Activated CD8-positive, alpha-beta T cell treated with anti-CD3 and anti-CD28 coated beads for 36 hours (primary cell): ENCODE measurements around the gene OR2V2. TPM values are rescaled to one million over a fixed set of nuclear protein-coding genes. Genes with fewer than 3 reads are reported as not detected.
"Not testable (repeated sequence)": the region's sequence is repeated elsewhere in the genome, so short reads cannot be mapped to it uniquely, and the experiment has no call there.

Experiments
- ATAC-seq: fragments of 200-7000 bp; cut with Tn5 transposase; one replicate; pipeline ENCODE4 v1.10.0; 2021; ENCODE audit warnings: mild to moderate bottlenecking, moderate library complexity
- CTCF ChIA-PET: fragments of 350-600 bp; sonication (Branson Sonifier 250); formaldehyde crosslinking; loops from one replicate; lab custom pipeline; 2021; ENCODE audit warnings: antibody characterized with exemption; lab: Charles Lee
- POLR2A ChIA-PET: fragments of 350-600 bp; sonication (Branson Sonifier 250); formaldehyde crosslinking; loops from one replicate; lab custom pipeline; 2021; ENCODE audit warnings: antibody characterized with exemption; lab: Charles Lee
- DNase-seq: peaks from one replicate; pipeline ENCODE4 v3.0.0-alpha.2; 2020
- H3K27ac Mint-ChIP-seq: one replicate; pipeline ENCODE4 v1.8.0; 2021; ENCODE audit warnings: mild to moderate bottlenecking, mixed read lengths
- H3K27me3 Mint-ChIP-seq: one replicate; pipeline ENCODE4 v1.8.0; 2021; ENCODE audit warnings: mixed read lengths
- H3K36me3 Mint-ChIP-seq: one replicate; pipeline ENCODE4 v1.8.0; 2021; ENCODE audit warnings: low read depth, mixed read lengths
- H3K4me1 Mint-ChIP-seq: one replicate; pipeline ENCODE4 v1.8.0; 2021; ENCODE audit warnings: low read depth, mixed read lengths
- H3K4me3 Mint-ChIP-seq: one replicate; pipeline ENCODE4 v1.8.0; 2021; ENCODE audit warnings: mild to moderate bottlenecking, moderate library complexity, mixed read lengths
- H3K9me3 Mint-ChIP-seq: one replicate; pipeline ENCODE4 v1.8.0; 2021; ENCODE audit warnings: mixed read lengths
- CTCF ChIP-seq: fragments of 200-600 bp; IDR thresholded peaks from one replicate; pipeline ENCODE4 v1.8.0; 2022; ENCODE audit warnings: antibody characterized with exemption, mild to moderate bottlenecking
- intact Hi-C: fragments of 100-400 bp; cut with micrococcal nuclease; formaldehyde crosslinking; loops from one replicate; pipeline ENCODE4 v1.10.0; 2022
- total RNA-seq, 2 experiments: library from RNA; stranded (reverse); gene quantifications; one replicate each; pipeline ENCODE4 v1.2.3, GENCODE V29; 2021

Gene OR2V2
- total RNA-seq, 2 experiments from 2014 or later: not detected

- ChIA-PET POLR2A (no interaction called here), CTCF (no interaction called here)
- Mint-ChIP-seq H3K4me3 (no peak overlapping the region), H3K27ac (no peak overlapping the region), H3K27me3 (peaks cover 57% of the 10 kb centered on the region), H3K9me3 (no peaks in the 10 kb centered on the region), H3K36me3 (no peaks in the 10 kb centered on the region), H3K4me1 (no peaks in the 10 kb centered on the region)
- DNase-seq: no peak
- intact Hi-C loops: no loop called here
- no peak for ATAC-seq
- TF ChIP-seq CTCF: no peak
These were observed 37.8 kb upstream of the OR2V2 start for GRCh38 chr5:181109489-181110013.

GRCh38 chr5:181111010-181111409 is 36.4 kb upstream of the OR2V2 start:
- no peak for DNase-seq
- peaks cover 6% of the 10 kb centered on the region for H3K4me1 Mint-ChIP-seq
- no peaks in the 10 kb centered on the region for H3K9me3 Mint-ChIP-seq
- intact Hi-C loops: no loop called here
- no peak overlapping the region for H3K4me3 Mint-ChIP-seq
- TF ChIP-seq CTCF: no peak
- H3K27ac Mint-ChIP-seq: no peak overlapping the region
- no peak for ATAC-seq
- CTCF ChIA-PET: no interaction called here
- POLR2A ChIA-PET: no interaction called here
- peaks cover 59% of the 10 kb centered on the region for H3K27me3 Mint-ChIP-seq
- H3K36me3 Mint-ChIP-seq: no peaks in the 10 kb centered on the region

GRCh38 chr5:181112476-181112875 is 34.9 kb upstream of the OR2V2 start:
- intact Hi-C loops: no loop called here
- H3K36me3 Mint-ChIP-seq: no peaks in the 10 kb centered on the region
- H3K9me3 Mint-ChIP-seq: no peaks in the 10 kb centered on the region
- H3K27me3 Mint-ChIP-seq: peaks cover 63% of the 10 kb centered on the region
- CTCF ChIA-PET: interaction anchor here (1.0 kb wide), 1 partner anchor 35 kb away, joined by 3 read pairs; no protein-coding TSS in a partner anchor
- no peak for TF ChIP-seq CTCF
- no peak overlapping the region for H3K4me3 Mint-ChIP-seq
- DNase-seq (no peak), ATAC-seq (no peak)
- POLR2A ChIA-PET: no interaction called here
- peaks cover 6% of the 10 kb centered on the region for H3K4me1 Mint-ChIP-seq
- no peak overlapping the region for H3K27ac Mint-ChIP-seq

DNA sequence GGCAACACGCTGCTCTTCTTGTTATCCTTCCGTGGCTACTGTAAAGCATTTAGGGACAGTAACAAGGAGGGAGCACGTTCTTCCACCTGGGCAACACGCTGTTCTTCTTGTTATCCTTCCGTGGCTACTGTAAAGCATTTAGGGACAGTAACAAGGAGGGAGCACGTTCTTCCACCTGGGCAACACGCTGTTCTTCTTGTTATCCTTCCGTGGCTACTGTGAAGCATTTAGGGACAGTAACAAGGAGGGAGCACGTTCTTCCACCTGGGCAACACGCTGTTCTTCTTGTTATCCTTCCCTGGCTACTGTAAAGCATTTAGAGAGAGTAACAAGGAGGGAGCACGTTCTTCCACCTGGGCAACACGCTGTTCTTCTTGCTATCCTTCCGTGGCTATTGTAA is 33.8 kb upstream of the OR2V2 start:
- H3K27ac Mint-ChIP-seq, H3K4me3 Mint-ChIP-seq, H3K9me3 Mint-ChIP-seq, H3K36me3 Mint-ChIP-seq, POLR2A ChIA-PET, H3K4me1 Mint-ChIP-seq, DNase-seq, CTCF ChIA-PET, ATAC-seq, intact Hi-C loops: not testable (repeated sequence)
- peaks cover 65% of the 10 kb centered on the region for H3K27me3 Mint-ChIP-seq

DNA sequence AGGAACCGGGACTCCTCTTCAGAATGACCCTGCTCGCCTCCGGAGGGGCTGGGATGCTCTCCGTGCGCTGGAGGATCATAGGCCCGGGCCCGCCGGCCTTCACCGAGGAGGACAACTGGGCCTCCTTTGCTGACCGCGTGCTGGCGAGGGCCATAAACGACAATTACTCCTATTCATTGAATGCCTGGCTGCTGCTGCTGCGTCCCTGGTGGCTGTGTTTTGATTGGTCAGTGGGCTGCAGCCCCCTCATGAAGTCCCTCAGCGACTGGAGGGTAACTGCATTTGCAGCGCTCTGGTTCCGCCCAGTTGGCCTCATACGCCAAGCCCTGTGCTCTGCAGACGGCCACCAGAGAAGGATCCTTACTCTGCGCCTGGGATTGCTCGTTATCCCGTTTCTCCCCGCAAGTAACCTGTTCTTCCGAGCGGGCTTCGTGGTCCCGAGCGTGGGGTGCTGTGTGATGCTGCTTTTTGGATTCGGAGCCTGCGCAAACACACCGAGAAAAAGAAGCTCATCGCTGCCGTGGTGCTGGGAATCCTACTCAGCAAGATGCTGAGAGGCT is 33.0 kb upstream of the OR2V2 start:
- Mint-ChIP-seq H3K27me3 (peaks cover 64% of the 10 kb centered on the region), H3K4me3 (no peak overlapping the region), H3K9me3 (no peaks in the 10 kb centered on the region), H3K27ac (no peak overlapping the region), H3K4me1 (peaks cover 6% of the 10 kb centered on the region), H3K36me3 (no peaks in the 10 kb centered on the region)
- intact Hi-C loops: no loop called here
- TF ChIP-seq CTCF: no peak
- ChIA-PET POLR2A (no interaction called here), CTCF (no interaction called here)
- DNase-seq: no peak
- ATAC-seq: no peak
